CD14-positive monocyte (primary cell): ENCODE data around the gene RTF2. TPM values are rescaled to one million over a fixed set of nuclear protein-coding genes. Genes with fewer than 3 reads are reported as not detected.

Source experiments
- DNase-seq, 3 donors: peaks; one replicate each; pipeline ENCODE4 v3.0.0-alpha.2; 2011 to 2022
- H2AFZ ChIP-seq: 2 replicates; pipeline ENCODE4 v1.6.0; 2012; ENCODE audit warnings: mild to moderate bottlenecking, low read depth, low read length, inconsistent platforms; ENCODE audit not compliant: insufficient read depth, poor library complexity, severe bottlenecking
- H3K27ac ChIP-seq, 2 donors: 1 replicate in 1 of 2; 2 replicates in 1 of 2; pipeline ENCODE4 v1.5.1; 2012 to 2013; ENCODE audit warnings: low read length in 2 of 2, control low read depth in 1 of 2, inconsistent platforms in 1 of 2, low read depth in 1 of 2, mild to moderate bottlenecking in 1 of 2
- H3K27me3 ChIP-seq, 2 donors: one replicate each; pipeline versions ENCODE4 v1.6.0 to v1.6.1; 2011 to 2013; ENCODE audit warnings: low read length in 2 of 2; ENCODE audit not compliant: control insufficient read depth in 2 of 2, insufficient read depth in 2 of 2
- H3K36me3 ChIP-seq, 2 donors: replicated peaks in 1 of 2; 1 replicate in 1 of 2; 2 replicates in 1 of 2; pipeline versions ENCODE4 v1.5.1 to v1.6.1; 2012 to 2013; ENCODE audit warnings: low read length in 2 of 2, control low read depth in 1 of 2, inconsistent platforms in 1 of 2, mild to moderate bottlenecking in 1 of 2; ENCODE audit not compliant: insufficient read depth in 2 of 2, control insufficient read depth in 1 of 2
- H3K4me1 ChIP-seq, 2 donors: 1 replicate in 1 of 2; 2 replicates in 1 of 2; pipeline versions ENCODE4 v1.5.1 to v1.6.1; 2012 to 2013; ENCODE audit warnings: low read length in 2 of 2, control low read depth in 1 of 2, inconsistent platforms in 1 of 2, mild to moderate bottlenecking in 1 of 2, moderate library complexity in 1 of 2; ENCODE audit not compliant: insufficient read depth in 2 of 2, control insufficient read depth in 1 of 2
- H3K4me2 ChIP-seq: replicated peaks from 2 replicates; pipeline ENCODE3; 2012; ENCODE audit warnings: low read length, moderate library complexity, mild to moderate bottlenecking; ENCODE audit not compliant: poor library complexity, severe bottlenecking; ENCODE audit errors: extremely low read depth
- H3K4me3 ChIP-seq, 3 experiments: fragments of 200-600 bp in 1 of 3; sonication (generic) in 1 of 3; replicated peaks in 1 of 3; 1 replicate in 2 of 3; 2 replicates in 1 of 3; pipeline ENCODE4 v1.5.1; 2011 to 2013; ENCODE audit warnings: low read length in 3 of 3, mild to moderate bottlenecking in 3 of 3, control low read depth in 2 of 3, low read depth in 2 of 3, inconsistent platforms in 1 of 3, moderate library complexity in 1 of 3
- H3K79me2 ChIP-seq: 2 replicates; pipeline ENCODE4 v1.6.0; 2012; ENCODE audit warnings: mild to moderate bottlenecking, control low read depth, inconsistent platforms, low read length, moderate library complexity; ENCODE audit not compliant: insufficient read depth
- H3K9ac ChIP-seq: 2 replicates; pipeline ENCODE4 v1.6.0; 2017; ENCODE audit warnings: low read length, mild to moderate bottlenecking; ENCODE audit not compliant: insufficient read depth, poor library complexity, severe bottlenecking
- H3K9me3 ChIP-seq, 2 donors: replicated peaks in 1 of 2; 1 replicate in 1 of 2; 2 replicates in 1 of 2; pipeline versions ENCODE4 v1.5.1 to v1.6.1; 2012 to 2013; ENCODE audit warnings: low read length in 2 of 2, control low read depth in 1 of 2; ENCODE audit not compliant: control insufficient read depth in 1 of 2, insufficient read depth in 1 of 2
- H4K20me1 ChIP-seq: 2 replicates; pipeline ENCODE4 v1.6.0; 2012; ENCODE audit warnings: mild to moderate bottlenecking, low read length, control low read depth, moderate library complexity; ENCODE audit not compliant: insufficient read depth
- H3K27ac Mint-ChIP-seq, 7 donors: one replicate each; pipeline ENCODE4 v1.8.0; 2020; ENCODE audit warnings: mild to moderate bottlenecking in 7 of 7, mixed read lengths in 7 of 7, moderate library complexity in 6 of 7, inconsistent platforms in 2 of 7
- H3K27me3 Mint-ChIP-seq, 3 donors: one replicate each; pipeline ENCODE4 v1.8.0; 2021 to 2022; ENCODE audit warnings: low read depth in 3 of 3, mild to moderate bottlenecking in 3 of 3, mixed read lengths in 3 of 3, moderate library complexity in 3 of 3, inconsistent platforms in 1 of 3
- H3K36me3 Mint-ChIP-seq, 2 donors: one replicate each; pipeline ENCODE4 v1.8.0; 2020; ENCODE audit warnings: mixed read lengths in 2 of 2, inconsistent platforms in 1 of 2, mild to moderate bottlenecking in 1 of 2
- H3K4me1 Mint-ChIP-seq: one replicate; pipeline ENCODE4 v1.8.0; 2020; ENCODE audit warnings: mild to moderate bottlenecking, mixed read lengths
- H3K4me3 Mint-ChIP-seq, 2 donors: one replicate each; pipeline ENCODE4 v1.8.0; 2020; ENCODE audit warnings: mild to moderate bottlenecking in 2 of 2, mixed read lengths in 2 of 2, moderate library complexity in 1 of 2
- H3K9me3 Mint-ChIP-seq, 7 donors: one replicate each; pipeline ENCODE4 v1.8.0; 2020 to 2022; ENCODE audit warnings: mixed read lengths in 7 of 7, mild to moderate bottlenecking in 6 of 7, moderate library complexity in 6 of 7, inconsistent platforms in 2 of 7
- WGBS: methylation state at CpG from one replicate; pipeline ENCODE4 v1.1.5; 2013; ENCODE audit warnings: missing lambda C conversion rate; ENCODE audit not compliant: insufficient coverage; 5-methylcytosine and 5-hydroxymethylcytosine counted together
- intact Hi-C, 2 donors: fragments of 100-400 bp; cut with micrococcal nuclease; formaldehyde crosslinking; loops; one replicate each; pipeline versions ENCODE4 v1.15.0 to v1.15.1; 2023
- polyA plus RNA-seq, 3 donors: library from polyadenylated mRNA; depleted of rRNA in 1 of 3; unstranded in 2 of 3; stranded (reverse) in 1 of 3; fragments of 300-500 nt in 2 of 3; fragments of >200 nt in 1 of 3; fragmentation: Illumina TruSeq in 2 of 3; gene quantifications; 1 replicate in 2 of 3; 2 replicates in 1 of 3; pipeline ENCODE4 v1.2.3, GENCODE V29; 2012 to 2021
- TF ChIP-seq, protein P1 (sequence below): fragments of 200-600 bp; IDR thresholded peaks from one replicate; pipeline ENCODE4 v1.8.0; 2022; ENCODE audit warnings: antibody characterized with exemption, mild to moderate bottlenecking

RTF2 gene
- polyA plus RNA-seq, 3 donors: 74.3 to 163 (median 148) TPM

DNA sequence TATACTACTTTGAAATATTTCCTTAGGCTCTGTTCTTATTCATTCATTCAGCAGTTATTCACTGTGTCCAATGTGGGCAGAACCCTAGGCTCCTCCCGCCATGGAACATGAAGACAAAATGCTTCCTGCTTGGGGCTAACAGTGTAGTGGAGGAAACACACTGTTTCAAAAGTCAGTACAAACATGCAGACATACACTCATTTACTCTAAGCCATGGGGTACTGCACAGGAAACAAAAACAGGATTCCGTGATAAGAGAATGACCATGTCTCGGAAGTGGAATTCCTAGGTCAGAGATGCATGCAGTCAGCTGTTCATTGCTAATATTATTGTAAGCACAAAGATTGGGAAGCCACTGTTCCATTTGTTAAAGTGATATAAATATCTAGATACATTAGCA lies 37.7 kb downstream of the RTF2 start:
- Histone ChIP-seq H3K4me3 (no peak overlapping the region), H3K4me1 (no peaks in the 10 kb centered on the region), H3K36me3 (peaks cover 6 to 78% of the 10 kb centered on the region in 2 donors), H3K4me2 (no peak overlapping the region), H4K20me1 (peaks cover 84% of the 10 kb centered on the region), H3K9ac (no peak overlapping the region), H3K27me3 (no peaks in the 10 kb centered on the region), H3K27ac (no peak overlapping the region), H2AFZ (no peak overlapping the region), H3K9me3 (no peaks in the 10 kb centered on the region), H3K79me2 (peaks cover 9% of the 10 kb centered on the region)
- intact Hi-C loops: no loop called here
- Mint-ChIP-seq H3K27me3 (no peaks in the 10 kb centered on the region), H3K36me3 (peaks cover 33 to 72% of the 10 kb centered on the region in 2 donors), H3K27ac (no peak overlapping the region), H3K4me3 (no peak overlapping the region), H3K4me1 (no peaks in the 10 kb centered on the region), H3K9me3 (no peaks in the 10 kb centered on the region)
- DNase-seq: no peak
- WGBS: no CpG with 5 or more reads among the region's 3 CpGs
- TF ChIP-seq, protein P1, sequence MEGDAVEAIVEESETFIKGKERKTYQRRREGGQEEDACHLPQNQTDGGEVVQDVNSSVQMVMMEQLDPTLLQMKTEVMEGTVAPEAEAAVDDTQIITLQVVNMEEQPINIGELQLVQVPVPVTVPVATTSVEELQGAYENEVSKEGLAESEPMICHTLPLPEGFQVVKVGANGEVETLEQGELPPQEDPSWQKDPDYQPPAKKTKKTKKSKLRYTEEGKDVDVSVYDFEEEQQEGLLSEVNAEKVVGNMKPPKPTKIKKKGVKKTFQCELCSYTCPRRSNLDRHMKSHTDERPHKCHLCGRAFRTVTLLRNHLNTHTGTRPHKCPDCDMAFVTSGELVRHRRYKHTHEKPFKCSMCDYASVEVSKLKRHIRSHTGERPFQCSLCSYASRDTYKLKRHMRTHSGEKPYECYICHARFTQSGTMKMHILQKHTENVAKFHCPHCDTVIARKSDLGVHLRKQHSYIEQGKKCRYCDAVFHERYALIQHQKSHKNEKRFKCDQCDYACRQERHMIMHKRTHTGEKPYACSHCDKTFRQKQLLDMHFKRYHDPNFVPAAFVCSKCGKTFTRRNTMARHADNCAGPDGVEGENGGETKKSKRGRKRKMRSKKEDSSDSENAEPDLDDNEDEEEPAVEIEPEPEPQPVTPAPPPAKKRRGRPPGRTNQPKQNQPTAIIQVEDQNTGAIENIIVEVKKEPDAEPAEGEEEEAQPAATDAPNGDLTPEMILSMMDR: no peak

DNA sequence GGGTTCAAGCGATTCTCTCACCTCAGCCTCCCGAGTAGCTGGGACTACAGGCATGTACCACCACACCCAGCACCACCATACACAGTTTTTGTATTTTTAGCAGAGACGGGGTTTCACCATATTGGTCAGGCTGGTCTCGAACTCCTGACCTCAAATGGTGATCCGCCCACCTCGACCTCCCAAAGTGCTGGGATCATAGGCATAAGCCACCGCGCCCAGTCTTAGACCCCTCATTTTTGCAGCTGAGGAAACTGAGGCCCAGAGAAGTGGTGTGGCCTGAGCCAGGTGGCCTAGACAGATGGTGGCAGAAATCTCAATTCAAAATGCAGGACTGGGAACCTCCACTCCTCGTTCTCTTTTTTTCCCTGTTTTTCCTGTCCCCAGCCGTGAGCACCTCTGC lies 43.5 kb downstream of the RTF2 start:
- H3K4me1 Mint-ChIP-seq: no peaks in the 10 kb centered on the region
- H3K27ac Mint-ChIP-seq: peak overlapping the region in 1 of 7 donors; percentile 41
- no peak overlapping the region for H3K4me3 Mint-ChIP-seq
- H3K9me3 Mint-ChIP-seq: no peaks in the 10 kb centered on the region
- H4K20me1 ChIP-seq: peaks cover 50% of the 10 kb centered on the region
- no peak overlapping the region for H3K4me2 ChIP-seq
- no peak overlapping the region for H3K9ac ChIP-seq
- no peaks in the 10 kb centered on the region for H3K9me3 ChIP-seq
- H3K4me3 ChIP-seq: no peak overlapping the region
- no peak overlapping the region for H2AFZ ChIP-seq
- DNase-seq: no peak
- no peak overlapping the region for H3K27ac ChIP-seq
- TF ChIP-seq, protein P1: no peak
- peaks cover 0 to 1% (median 0%) of the 10 kb centered on the region in 3 donors for H3K27me3 Mint-ChIP-seq
- no peaks in the 10 kb centered on the region for H3K27me3 ChIP-seq
- no peaks in the 10 kb centered on the region for H3K4me1 ChIP-seq
- 100% methylated on average over 7 of the region's 10 CpGs for WGBS
- intact Hi-C loops: no loop called here
- peaks cover 3% of the 10 kb centered on the region for H3K79me2 ChIP-seq
- peaks cover 64 to 82% of the 10 kb centered on the region in 2 donors for H3K36me3 Mint-ChIP-seq
- H3K36me3 ChIP-seq: peaks cover 53 to 89% of the 10 kb centered on the region in 2 donors
